GM18511 (cell line): ENCODE results near the gene RFC1.

ENCODE experiments used
- ATAC-seq: cut with Tn5 transposase; IDR thresholded peaks from one replicate; pipeline ENCODE4 v1.9.1; 2021; ENCODE audit warnings: mild to moderate bottlenecking, moderate library complexity; ENCODE audit not compliant: unreplicated experiment

The RFC1 gene

GRCh38 chr4:39243462-39243861, 122.7 kb downstream of the RFC1 start:
- ATAC-seq, result no peak
